H9 (cell line): ENCODE data around the gene ENKUR. TPM values are rescaled to one million over a fixed set of nuclear protein-coding genes. Genes with fewer than 3 reads are reported as not detected.

Source experiments
- DNase-seq: peaks from one replicate; pipeline ENCODE4 v3.0.0-alpha.2; 2017
- H2AFZ ChIP-seq: one replicate; pipeline ENCODE4 v1.6.1; 2013; ENCODE audit warnings: mild to moderate bottlenecking, low read length, control low read depth, moderate library complexity
- H2AK5ac ChIP-seq: 2 replicates; pipeline ENCODE4 v1.6.1; 2013; ENCODE audit warnings: low read length, control low read depth, mixed read lengths; ENCODE audit not compliant: insufficient read length
- H2BK120ac ChIP-seq: one replicate; pipeline ENCODE4 v1.6.1; 2013; ENCODE audit warnings: low read depth, mild to moderate bottlenecking, low read length, control low read depth, inconsistent platforms; ENCODE audit not compliant: poor library complexity, severe bottlenecking
- H2BK12ac ChIP-seq: 2 replicates; pipeline ENCODE4 v1.6.1; 2013; ENCODE audit warnings: low read length, control low read depth, mixed read lengths, low read depth; ENCODE audit not compliant: insufficient read length
- H2BK15ac ChIP-seq: 2 replicates; pipeline ENCODE4 v1.6.1; 2013; ENCODE audit warnings: low read depth, low read length, control low read depth
- H2BK20ac ChIP-seq: one replicate; pipeline ENCODE4 v1.6.1; 2013; ENCODE audit warnings: low read depth, mild to moderate bottlenecking, low read length, control low read depth, inconsistent platforms; ENCODE audit not compliant: poor library complexity, severe bottlenecking
- H2BK5ac ChIP-seq: 2 replicates; pipeline ENCODE4 v1.6.1; 2013; ENCODE audit warnings: low read length, control low read depth, mixed read lengths; ENCODE audit not compliant: insufficient read length
- H3K14ac ChIP-seq: 2 replicates; pipeline ENCODE4 v1.6.1; 2013; ENCODE audit warnings: low read length, control low read depth; ENCODE audit not compliant: insufficient read depth
- H3K18ac ChIP-seq: 2 replicates; pipeline ENCODE4 v1.6.1; 2013; ENCODE audit warnings: low read depth, mild to moderate bottlenecking, mixed read lengths, low read length, control low read depth; ENCODE audit not compliant: insufficient read length
- H3K23ac ChIP-seq: 2 replicates; pipeline ENCODE4 v1.6.1; 2013; ENCODE audit warnings: low read length, control low read depth, mixed read lengths, low read depth; ENCODE audit not compliant: insufficient read length
- H3K23me2 ChIP-seq: 2 replicates; pipeline ENCODE4 v1.6.1; 2013; ENCODE audit warnings: low read depth, mild to moderate bottlenecking, mixed read lengths, low read length, control low read depth; ENCODE audit not compliant: insufficient read length, poor library complexity, severe bottlenecking
- H3K27ac ChIP-seq: 2 replicates; pipeline ENCODE4 v1.5.1; 2013; ENCODE audit warnings: low read length, control low read depth, mixed read lengths, low read depth; ENCODE audit not compliant: insufficient read length
- H3K27me3 ChIP-seq: 2 replicates; pipeline ENCODE4 v1.6.1; 2013; ENCODE audit warnings: low read length, control low read depth, inconsistent platforms; ENCODE audit not compliant: insufficient read depth
- H3K4ac ChIP-seq: 2 replicates; pipeline ENCODE4 v1.6.1; 2013; ENCODE audit warnings: low read depth, mild to moderate bottlenecking, control low read depth, inconsistent platforms, low read length, moderate library complexity
- H3K4me1 ChIP-seq: 2 replicates; pipeline ENCODE4 v1.6.1; 2013; ENCODE audit warnings: low read length, control low read depth, inconsistent platforms; ENCODE audit not compliant: insufficient read depth
- H3K4me2 ChIP-seq: 2 replicates; pipeline ENCODE4 v1.6.1; 2013; ENCODE audit warnings: low read length, control low read depth, mixed read lengths; ENCODE audit not compliant: insufficient read length, insufficient read depth
- H3K56ac ChIP-seq: 2 replicates; pipeline ENCODE4 v1.6.1; 2013; ENCODE audit warnings: low read depth, mild to moderate bottlenecking, mixed read lengths, low read length, control low read depth; ENCODE audit not compliant: insufficient read length
- H3K79me1 ChIP-seq: 2 replicates; pipeline ENCODE4 v1.6.1; 2013; ENCODE audit warnings: low read depth, mild to moderate bottlenecking, moderate library complexity, low read length, control low read depth, inconsistent platforms; ENCODE audit not compliant: insufficient read depth, poor library complexity, severe bottlenecking
- H3K79me2 ChIP-seq: 2 replicates; pipeline ENCODE4 v1.6.1; 2013; ENCODE audit warnings: low read length, control low read depth, inconsistent platforms; ENCODE audit not compliant: insufficient read depth
- H3K9ac ChIP-seq: 2 replicates; pipeline ENCODE4 v1.6.1; 2013; ENCODE audit warnings: low read length, control low read depth, mixed read lengths; ENCODE audit not compliant: insufficient read length; ENCODE audit errors: extremely low read depth
- H3K9me3 ChIP-seq: one replicate; pipeline ENCODE4 v1.6.1; 2013; ENCODE audit warnings: low read depth, low read length, inconsistent platforms; ENCODE audit not compliant: control insufficient read depth
- H3T11ph ChIP-seq: one replicate; pipeline ENCODE4 v1.6.1; 2013; ENCODE audit warnings: mild to moderate bottlenecking, low read length, control low read depth, inconsistent platforms
- H4K20me1 ChIP-seq: one replicate; pipeline ENCODE4 v1.6.1; 2013; ENCODE audit not compliant: control insufficient read depth, insufficient read length, insufficient read depth
- H4K5ac ChIP-seq: 2 replicates; pipeline ENCODE4 v1.6.1; 2013; ENCODE audit warnings: low read depth, mild to moderate bottlenecking, mixed read lengths, low read length, control low read depth; ENCODE audit not compliant: insufficient read length
- H4K8ac ChIP-seq: replicated peaks from 2 replicates; pipeline ENCODE4 v1.6.1; 2013; ENCODE audit warnings: low read length, control low read depth, mixed read lengths, low read depth; ENCODE audit not compliant: insufficient read length
- H4K91ac ChIP-seq: 2 replicates; pipeline ENCODE4 v1.6.1; 2013; ENCODE audit warnings: low read depth, mild to moderate bottlenecking, moderate library complexity, mixed read lengths, low read length, control low read depth; ENCODE audit not compliant: insufficient read length
- H3K27ac Mint-ChIP-seq, 3 experiments: 2 replicates in 2 of 3; 3 replicates in 1 of 3; pipeline ENCODE4 v1.8.0; 2020 to 2021; ENCODE audit warnings: mixed read lengths in 3 of 3, mild to moderate bottlenecking in 1 of 3, moderate library complexity in 1 of 3
- H3K27me3 Mint-ChIP-seq: 2 replicates; pipeline ENCODE4 v1.8.0; 2021; ENCODE audit warnings: low read depth, mild to moderate bottlenecking, moderate library complexity, mixed read lengths
- H3K36me3 Mint-ChIP-seq, 3 experiments: 2 replicates in 2 of 3; 3 replicates in 1 of 3; pipeline ENCODE4 v1.8.0; 2020 to 2021; ENCODE audit warnings: low read depth in 3 of 3, mixed read lengths in 3 of 3; ENCODE audit not compliant: insufficient read depth in 1 of 3
- H3K4me1 Mint-ChIP-seq, 2 experiments: 2 replicates each; pipeline ENCODE4 v1.8.0; 2020; ENCODE audit warnings: mixed read lengths in 2 of 2
- H3K4me3 Mint-ChIP-seq, 2 experiments: 2 replicates in 1 of 2; 3 replicates in 1 of 2; pipeline ENCODE4 v1.8.0; 2020 to 2021; ENCODE audit warnings: mild to moderate bottlenecking in 2 of 2, mixed read lengths in 2 of 2, moderate library complexity in 1 of 2
- H3K9me3 Mint-ChIP-seq, 2 experiments: 2 replicates in 1 of 2; 3 replicates in 1 of 2; pipeline ENCODE4 v1.8.0; 2020; ENCODE audit warnings: mild to moderate bottlenecking in 2 of 2, mixed read lengths in 2 of 2, moderate library complexity in 1 of 2
- CTCF ChIP-seq: fragments of 200-600 bp; sonication (generic); conservative IDR thresholded peaks from 3 replicates; pipeline ENCODE4 v1.8.0; 2021; ENCODE audit warnings: antibody characterized with exemption, mild to moderate bottlenecking
- WGBS: extraction: QIAGEN DNeasy Blood & Tissue Kit; methylation state at CpG from one replicate; pipeline ENCODE4 v1.1.7; 2013; ENCODE audit warnings: missing lambda C conversion rate, low lambda C conversion rate, mixed read lengths; ENCODE audit not compliant: insufficient read length; ENCODE audit errors: extremely low coverage; 5-methylcytosine and 5-hydroxymethylcytosine counted together
- total RNA-seq: library from RNA; stranded (reverse); gene quantifications from 2 replicates; pipeline ENCODE4 v1.2.1, GENCODE V29; 2021

ENKUR gene
- total RNA-seq, 1 experiment from 2014 or later: not detected

DNA sequence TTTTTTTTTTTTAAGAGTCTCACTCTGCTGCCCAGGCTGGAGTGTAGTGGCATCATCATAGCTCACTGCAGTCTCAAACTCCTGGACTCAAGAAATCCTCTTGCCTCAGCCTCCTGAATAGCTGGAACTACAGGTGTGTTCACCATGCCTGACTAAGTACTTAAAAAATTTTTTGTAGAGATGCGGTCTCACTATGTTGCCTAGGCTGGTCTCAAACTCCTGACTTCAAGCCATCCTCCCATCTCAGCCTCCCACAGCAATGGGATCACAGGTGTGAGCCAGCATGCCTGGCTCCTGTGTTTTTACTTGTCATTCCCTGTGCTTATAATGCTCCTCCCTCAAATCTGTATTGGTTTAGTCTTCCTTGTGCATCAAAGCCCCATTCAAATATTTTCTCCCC, 47.2 kb upstream of the ENKUR start:
- Histone ChIP-seq H3K56ac (no peak overlapping the region), H3K23me2 (peaks cover under 1% of the 10 kb centered on the region), H2BK120ac (no peak overlapping the region), H2AK5ac (no peak overlapping the region), H4K8ac (no peak overlapping the region), H3K4me2 (no peak overlapping the region), H2AFZ (no peak overlapping the region), H3K9ac (no peak overlapping the region), H3K9me3 (no peaks in the 10 kb centered on the region), H2BK5ac (no peak overlapping the region), H2BK15ac (no peak overlapping the region), H3K27ac (no peak overlapping the region), H3K23ac (no peak overlapping the region), H2BK12ac (no peak overlapping the region), H4K5ac (no peak overlapping the region), H2BK20ac (no peak overlapping the region), H4K91ac (no peak overlapping the region), H3K14ac (no peak overlapping the region), H3K79me2 (no peaks in the 10 kb centered on the region), H3K4ac (no peak overlapping the region), H3K4me1 (peaks cover 4% of the 10 kb centered on the region; the same call in 1 of the 2 replicates), H4K20me1 (no peaks in the 10 kb centered on the region), H3T11ph (no peak overlapping the region), H3K79me1 (no peaks in the 10 kb centered on the region), H3K18ac (no peak overlapping the region), H3K27me3 (peaks cover 4% of the 10 kb centered on the region; the same call in 1 of the 2 replicates)
- Mint-ChIP-seq H3K27me3 (peaks cover 62% of the 10 kb centered on the region), H3K4me3 (no peak overlapping the region), H3K9me3 (no peaks in the 10 kb centered on the region), H3K36me3 (no peaks in the 10 kb centered on the region), H3K4me1 (peaks cover 13 to 17% of the 10 kb centered on the region in 2 experiments), H3K27ac (no peak overlapping the region)
- WGBS: no CpG with 5 or more reads among the region's 1 CpG
- no peak for DNase-seq
- no peak for TF ChIP-seq CTCF
